Skeletal muscle tissue (tissue), 4 donors: ENCODE measurements around the gene CFAP410. TPM values are rescaled to one million over a fixed set of nuclear protein-coding genes. Genes with fewer than 3 reads are reported as not detected.
"Not testable (repeated sequence)": the region's sequence is repeated elsewhere in the genome, so short reads cannot be mapped to it uniquely, and the experiment has no call there.

ENCODE experiments used
- H3K27ac ChIP-seq: one replicate; pipeline ENCODE4 v1.7.0; 2013; ENCODE audit warnings: mild to moderate bottlenecking, low read depth, low read length, inconsistent platforms
- H3K27me3 ChIP-seq, 3 donors: one replicate each; pipeline ENCODE4 v1.7.0; 2013; ENCODE audit warnings: low read length in 3 of 3; ENCODE audit not compliant: control insufficient read depth in 3 of 3, insufficient read depth in 3 of 3
- H3K36me3 ChIP-seq, 3 donors: one replicate each; pipeline ENCODE4 v1.7.0; 2013; ENCODE audit warnings: low read length in 3 of 3; ENCODE audit not compliant: control insufficient read depth in 3 of 3, insufficient read depth in 3 of 3
- H3K4me1 ChIP-seq, 3 donors: one replicate each; pipeline ENCODE4 v1.7.0; 2013; ENCODE audit warnings: low read length in 3 of 3, mild to moderate bottlenecking in 3 of 3; ENCODE audit not compliant: control insufficient read depth in 3 of 3, insufficient read depth in 3 of 3
- H3K4me3 ChIP-seq, 3 donors: one replicate each; pipeline ENCODE4 v1.7.0; 2013; ENCODE audit warnings: low read length in 3 of 3
- H3K9ac ChIP-seq, 3 donors: one replicate each; pipeline ENCODE4 v1.7.0; 2013; ENCODE audit warnings: low read length in 3 of 3, mild to moderate bottlenecking in 3 of 3, moderate library complexity in 2 of 3, low read depth in 1 of 3
- H3K9me3 ChIP-seq, 3 donors: one replicate each; pipeline ENCODE4 v1.7.0; 2013; ENCODE audit warnings: low read length in 3 of 3; ENCODE audit not compliant: control insufficient read depth in 3 of 3
- total RNA-seq: library from RNA; depleted of rRNA; stranded (reverse); fragments of >200 nt; gene quantifications from one replicate; pipeline ENCODE4 v1.2.3, GENCODE V29; 2014
- donor health status: Osteomylitis.

Gene CFAP410
- total RNA-seq, 1 donor from 2014 or later, result 11.0 TPM

DNA sequence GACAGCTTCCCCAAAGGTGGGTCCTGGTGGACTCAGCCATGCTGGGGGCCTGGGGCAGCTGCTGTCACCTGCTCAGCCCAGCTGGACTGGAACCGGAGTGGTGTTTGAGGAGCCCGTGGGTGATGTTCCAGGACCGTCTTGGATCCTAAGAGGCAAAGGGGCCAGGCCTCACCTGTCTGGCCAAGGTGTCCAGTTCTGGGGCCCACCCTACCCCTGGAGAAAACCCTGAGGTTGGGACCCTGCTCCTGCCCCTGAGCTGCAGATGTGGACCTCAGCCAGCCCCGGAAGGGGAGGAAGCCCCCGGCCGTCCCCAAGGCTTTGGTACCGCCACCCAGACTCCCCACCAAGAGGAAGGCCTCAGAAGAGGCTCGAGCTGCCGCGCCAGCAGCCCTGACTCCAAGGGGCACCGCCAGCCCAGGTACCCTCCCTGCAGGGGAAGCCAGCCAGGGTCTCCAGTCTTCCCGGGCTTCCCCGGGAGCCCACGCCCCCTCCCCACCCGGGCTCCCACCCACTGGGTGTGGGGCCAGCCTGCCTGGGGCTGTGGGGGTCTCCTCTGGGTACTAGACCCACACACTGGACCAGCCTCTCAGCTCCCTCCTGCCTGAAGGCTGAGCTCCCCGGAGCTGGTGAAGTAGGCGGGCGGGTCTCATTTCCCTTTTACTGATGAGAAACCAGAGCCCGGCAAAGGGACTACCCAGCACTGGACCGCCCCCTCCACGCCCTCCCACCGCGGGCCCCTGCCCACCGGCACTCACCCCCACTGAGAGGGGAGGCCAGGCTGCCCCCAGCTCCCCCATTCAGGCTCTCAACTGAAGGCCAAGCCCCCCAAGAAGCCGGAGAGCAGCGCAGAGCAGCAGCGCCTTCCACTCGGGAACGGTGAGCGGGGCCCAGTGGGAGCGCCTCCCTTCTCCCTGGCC, 52.2 kb downstream of the CFAP410 start:
- Histone ChIP-seq H3K9me3 (no peaks in the 10 kb centered on the region), H3K27me3 (peaks cover 14 to 35% (median 27%) of the 10 kb centered on the region in 3 donors), H3K27ac (no peak overlapping the region), H3K4me1 (peaks cover 0 to 3% (median 2%) of the 10 kb centered on the region in 3 donors), H3K9ac (no peak overlapping the region), H3K36me3 (no peaks in the 10 kb centered on the region), H3K4me3 (no peak overlapping the region)

DNA sequence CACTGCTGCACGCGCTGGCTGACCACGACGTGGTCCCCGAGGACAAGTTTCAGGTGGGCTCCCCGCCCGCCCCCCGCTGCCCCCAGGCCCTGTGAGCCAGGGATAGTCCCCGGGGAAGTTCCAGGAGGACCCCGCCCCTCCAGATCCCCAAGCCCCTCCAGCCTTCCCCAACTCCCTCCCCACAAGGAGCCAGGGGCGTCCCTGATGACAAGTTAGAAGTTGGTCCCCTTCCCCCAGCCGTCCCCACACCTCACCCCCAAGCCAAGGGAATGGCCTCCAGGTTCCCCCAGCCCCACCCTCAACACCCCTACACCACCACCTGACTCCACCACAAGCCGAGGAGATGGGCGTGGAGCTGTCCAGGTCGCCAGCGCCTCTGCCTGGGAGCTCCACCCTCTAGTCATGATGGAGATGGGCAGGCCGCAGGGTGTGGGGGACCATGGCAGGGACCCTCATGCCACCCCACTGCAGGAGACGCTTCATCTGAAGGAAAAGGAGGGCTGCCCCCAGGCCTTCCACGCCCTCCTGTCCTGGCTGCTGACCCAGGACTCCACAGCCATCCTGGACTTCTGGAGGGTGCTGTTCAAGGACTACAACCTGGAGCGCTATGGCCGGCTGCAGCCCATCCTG, 53.0 kb downstream of the CFAP410 start:
- Histone ChIP-seq H3K4me1 (peaks cover 0 to 3% (median 2%) of the 10 kb centered on the region in 3 donors), H3K9me3 (no peaks in the 10 kb centered on the region), H3K27ac (no peak overlapping the region), H3K27me3 (peaks cover 14 to 32% (median 27%) of the 10 kb centered on the region in 3 donors), H3K9ac (no peak overlapping the region), H3K36me3 (no peaks in the 10 kb centered on the region), H3K4me3 (no peak overlapping the region)

GRCh38 chr21:44285138-44285992, 53.8 kb downstream of the CFAP410 start, which contains the start of gene AIRE:
TSS of gene AIRE (plus strand) at chr21:44285876. CDS start at chr21:44286007, 131 bp downstream.
- Histone ChIP-seq H3K36me3 (no peaks in the 10 kb centered on the region), H3K27me3 (peaks cover 14 to 32% (median 27%) of the 10 kb centered on the region in 3 donors), H3K9me3 (no peaks in the 10 kb centered on the region), H3K4me3 (no peak within 1 kb of the TSS), H3K4me1 (peaks cover 0 to 3% (median 2%) of the 10 kb centered on the region in 3 donors), H3K27ac (no peak within 1 kb of the TSS), H3K9ac (peak within 1 kb of the TSS in 1 of 3 donors; percentile 62)

- Histone ChIP-seq H3K36me3 (no peaks in the 10 kb centered on the region), H3K4me1 (peaks cover 0 to 3% (median 2%) of the 10 kb centered on the region in 3 donors), H3K27ac (no peak overlapping the region), H3K4me3 (no peak overlapping the region), H3K9ac (no peak overlapping the region), H3K27me3 (peaks cover 14 to 32% (median 27%) of the 10 kb centered on the region in 3 donors), H3K9me3 (no peaks in the 10 kb centered on the region)
These were observed 55.2 kb downstream of the CFAP410 start for GRCh38 chr21:44283948-44284347.

- H3K27me3 ChIP-seq, result peaks cover 14 to 32% (median 25%) of the 10 kb centered on the region in 3 donors
- not testable (repeated sequence) for H3K4me3 ChIP-seq, H3K9ac ChIP-seq, H3K27ac ChIP-seq, H3K4me1 ChIP-seq, H3K9me3 ChIP-seq, H3K36me3 ChIP-seq
These were observed 55.9 kb downstream of the CFAP410 start for GRCh38 chr21:44283211-44283785.

GRCh38 chr21:44282370-44282769, 56.8 kb downstream of the CFAP410 start:
- no peak overlapping the region for H3K4me3 ChIP-seq
- no peaks in the 10 kb centered on the region for H3K36me3 ChIP-seq
- no peak overlapping the region for H3K27ac ChIP-seq
- no peak overlapping the region for H3K9ac ChIP-seq
- no peaks in the 10 kb centered on the region for H3K9me3 ChIP-seq
- H3K4me1 ChIP-seq, result peaks cover 0 to 3% (median 2%) of the 10 kb centered on the region in 3 donors
- H3K27me3 ChIP-seq, result peaks cover 9 to 24% (median 15%) of the 10 kb centered on the region in 3 donors

GRCh38 chr21:44281801-44282200, 57.4 kb downstream of the CFAP410 start:
- H3K9me3 ChIP-seq, result no peaks in the 10 kb centered on the region
- no peaks in the 10 kb centered on the region for H3K36me3 ChIP-seq
- H3K9ac ChIP-seq, result no peak overlapping the region
- peaks cover 6 to 20% (median 12%) of the 10 kb centered on the region in 3 donors for H3K27me3 ChIP-seq
- H3K27ac ChIP-seq, result no peak overlapping the region
- H3K4me3 ChIP-seq, result no peak overlapping the region
- H3K4me1 ChIP-seq, result peaks cover 0 to 3% (median 2%) of the 10 kb centered on the region in 3 donors

DNA sequence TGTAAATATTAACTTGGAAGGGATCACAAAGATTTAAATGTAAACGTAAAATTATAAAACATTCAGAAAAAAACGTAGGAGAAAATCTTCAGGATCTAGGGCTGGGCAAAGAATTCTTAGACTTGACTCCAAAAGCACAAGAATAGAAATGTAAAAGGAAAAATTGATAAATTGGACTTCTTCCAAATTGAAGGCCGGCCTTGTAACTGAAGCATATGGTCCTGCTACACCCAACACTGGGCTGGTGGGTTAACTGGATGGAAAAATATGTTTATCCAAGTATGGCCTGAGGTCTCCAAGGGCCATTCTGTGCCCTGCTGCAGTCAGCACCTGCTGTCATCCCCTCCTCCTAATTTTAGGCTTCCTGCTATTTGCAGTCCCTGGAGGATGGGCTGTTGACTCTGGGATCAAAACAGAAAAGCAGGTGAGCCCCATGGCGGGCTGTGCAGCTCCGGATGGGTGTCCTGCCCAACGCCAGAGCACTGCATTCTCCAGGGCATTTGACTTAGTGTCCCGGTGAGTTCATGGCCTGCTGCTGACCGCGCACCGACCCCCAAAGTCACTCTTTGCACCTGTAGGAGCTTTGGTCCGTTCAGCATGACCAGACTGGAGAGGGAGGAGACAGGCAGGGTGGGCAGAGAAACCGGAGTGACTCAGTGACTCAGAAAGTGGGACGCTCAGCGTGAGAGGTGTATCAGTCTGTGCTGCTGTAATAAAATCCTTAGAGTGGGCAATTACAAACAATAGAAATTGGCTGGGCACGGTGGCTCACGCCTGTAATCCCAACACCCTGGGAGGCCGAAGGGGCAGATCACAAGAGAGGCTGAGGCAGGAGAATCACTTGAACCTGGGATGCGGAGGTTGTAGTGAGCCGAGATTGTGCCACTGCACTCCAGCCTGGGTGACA, 59.6 kb downstream of the CFAP410 start:
- no peak overlapping the region for H3K27ac ChIP-seq
- no peaks in the 10 kb centered on the region for H3K36me3 ChIP-seq
- H3K9ac ChIP-seq, result no peak overlapping the region
- H3K9me3 ChIP-seq, result no peaks in the 10 kb centered on the region
- H3K4me1 ChIP-seq, result no peaks in the 10 kb centered on the region
- H3K4me3 ChIP-seq, result no peak overlapping the region
- H3K27me3 ChIP-seq, result peaks cover 0 to 3% (median 0%) of the 10 kb centered on the region in 3 donors
